ENCODE measurements around the gene COPS7B. TPM values are rescaled to one million over a fixed set of nuclear protein-coding genes. Genes with fewer than 3 reads are reported as not detected.

The COPS7B gene
- total and polyA plus RNA-seq, 2 experiments from 2014 or later, result 44.5 to 57.6 TPM

- H3K27me3 ChIP-seq, result no peaks in the 10 kb centered on the region
- H3K9me3 ChIP-seq (ENCODE audit: low read depth), result no peaks in the 10 kb centered on the region
- no peaks in the 10 kb centered on the region for H3K4me1 ChIP-seq (ENCODE audit: low read depth)
- no peaks in the 10 kb centered on the region for H3K36me3 ChIP-seq
- H3K27ac ChIP-seq, result no peak overlapping the region
- no peak for TF ChIP-seq CTCF (IDR thresholded peaks at IDR 0.05; ENCODE audit: low read depth, low read length)
- no peak for DNase-seq (ENCODE audit: low read depth in 1 of 2, low spot score in 1 of 2)
- no peak overlapping the region for H3K4me3 ChIP-seq
Observed at GRCh38 chr2:231751042-231751815, 35.0 kb upstream of the COPS7B start.

GRCh38 chr2:231752061-231752460, 34.2 kb upstream of the COPS7B start:
- no peaks in the 10 kb centered on the region for H3K9me3 ChIP-seq (ENCODE audit: low read depth)
- no peaks in the 10 kb centered on the region for H3K36me3 ChIP-seq
- H3K27ac ChIP-seq, result no peak overlapping the region
- TF ChIP-seq CTCF (IDR thresholded peaks at IDR 0.05; ENCODE audit: low read depth, low read length), result no peak
- DNase-seq (ENCODE audit: low read depth in 1 of 2, low spot score in 1 of 2), result no peak
- no peaks in the 10 kb centered on the region for H3K4me1 ChIP-seq (ENCODE audit: low read depth)
- H3K4me3 ChIP-seq, result no peak overlapping the region
- no peaks in the 10 kb centered on the region for H3K27me3 ChIP-seq

- H3K36me3 ChIP-seq, result no peaks in the 10 kb centered on the region
- no peak overlapping the region for H3K4me3 ChIP-seq
- H3K4me1 ChIP-seq (ENCODE audit: low read depth), result peaks cover 27% of the 10 kb centered on the region
- H3K27ac ChIP-seq, result peak overlapping the region; percentile 92
- no peaks in the 10 kb centered on the region for H3K27me3 ChIP-seq
- H3K9me3 ChIP-seq (ENCODE audit: low read depth), result no peaks in the 10 kb centered on the region
- TF ChIP-seq CTCF (IDR thresholded peaks at IDR 0.05; ENCODE audit: low read depth, low read length), result no peak
- DNase-seq (ENCODE audit: low read depth in 1 of 2, low spot score in 1 of 2), result peak; percentile 38 to 76
Observed at GRCh38 chr2:231761735-231762134, 24.5 kb upstream of the COPS7B start.

- H3K27ac ChIP-seq, result no peak overlapping the region
Observed at GRCh38 chr2:231764124-231764523, 22.1 kb upstream of the COPS7B start.

GRCh38 chr2:231764760-231765159, 21.5 kb upstream of the COPS7B start:
- no peak for TF ChIP-seq CTCF (IDR thresholded peaks at IDR 0.05; ENCODE audit: low read depth, low read length)
- Histone ChIP-seq H3K27me3 (no peaks in the 10 kb centered on the region), H3K4me1 (ENCODE audit: low read depth) (peaks cover 27% of the 10 kb centered on the region), H3K27ac (no peak overlapping the region), H3K4me3 (no peak overlapping the region), H3K36me3 (no peaks in the 10 kb centered on the region), H3K9me3 (ENCODE audit: low read depth) (no peaks in the 10 kb centered on the region)
- DNase-seq (ENCODE audit: low read depth in 1 of 2, low spot score in 1 of 2), result no peak

More at GRCh38 chr2:231764124-231764523, 22.1 kb upstream of the COPS7B start:
- Histone ChIP-seq H3K27me3 (no peaks in the 10 kb centered on the region), H3K36me3 (no peaks in the 10 kb centered on the region), H3K9me3 (ENCODE audit: low read depth) (no peaks in the 10 kb centered on the region), H3K4me1 (ENCODE audit: low read depth) (peaks cover 27% of the 10 kb centered on the region), H3K4me3 (no peak overlapping the region)
- TF ChIP-seq CTCF (IDR thresholded peaks at IDR 0.05; ENCODE audit: low read depth, low read length), result no peak
- no peak for DNase-seq (ENCODE audit: low read depth in 1 of 2, low spot score in 1 of 2)
